Mesothelial cell of epicardium (in vitro differentiated cells): ENCODE data around the gene WBP11. TPM values are rescaled to one million over a fixed set of nuclear protein-coding genes. Genes with fewer than 3 reads are reported as not detected.

Experiments used
- DNase-seq, 2 experiments: peaks; one replicate each; pipeline ENCODE4 v3.0.0; 2021; ENCODE audit warnings: low spot score in 2 of 2; ENCODE audit not compliant: unreplicated experiment in 2 of 2
- H3K27ac Mint-ChIP-seq: 2 replicates; pipeline ENCODE4 v1.8.0; 2021; ENCODE audit warnings: mixed read lengths
- H3K27me3 Mint-ChIP-seq: 2 replicates; pipeline ENCODE4 v1.8.0; 2021; ENCODE audit warnings: low read depth, mixed read lengths
- H3K36me3 Mint-ChIP-seq: 2 replicates; pipeline ENCODE4 v1.8.0; 2021; ENCODE audit warnings: mixed read lengths
- H3K4me1 Mint-ChIP-seq: 2 replicates; pipeline ENCODE4 v1.8.0; 2021; ENCODE audit warnings: mixed read lengths
- H3K4me3 Mint-ChIP-seq: 2 replicates; pipeline ENCODE4 v1.8.0; 2021; ENCODE audit warnings: mild to moderate bottlenecking, moderate library complexity, mixed read lengths
- H3K9me3 Mint-ChIP-seq: 2 replicates; pipeline ENCODE4 v1.8.0; 2021; ENCODE audit warnings: mixed read lengths
- CTCF ChIP-seq: fragments of 200-600 bp; sonication (generic); IDR thresholded peaks from one replicate; pipeline ENCODE4 v1.5.0; 2021; ENCODE audit warnings: antibody characterized with exemption; ENCODE audit not compliant: unreplicated experiment
- total RNA-seq: library from RNA; stranded (reverse); gene quantifications from 3 replicates; pipeline ENCODE4 v1.2.1, GENCODE V29; 2021

Gene WBP11
- total RNA-seq, 1 donor from 2014 or later, result 72.8 TPM

- H3K9me3 Mint-ChIP-seq, result peaks cover under 1% of the 10 kb centered on the region
- H3K4me1 Mint-ChIP-seq, result peaks cover 29% of the 10 kb centered on the region
- TF ChIP-seq CTCF, result no peak
Observed at GRCh38 chr12:14833952-14834351, 30.7 kb upstream of the WBP11 start.

GRCh38 chr12:14833336-14833735 lies 30.1 kb upstream of the WBP11 start:
- no peak for TF ChIP-seq CTCF
- H3K27ac Mint-ChIP-seq, result peak overlapping the region; percentile 44
- no peaks in the 10 kb centered on the region for H3K27me3 Mint-ChIP-seq
- no peaks in the 10 kb centered on the region for H3K36me3 Mint-ChIP-seq
- no peak for DNase-seq
- no peak overlapping the region for H3K4me3 Mint-ChIP-seq
- H3K4me1 Mint-ChIP-seq, result peaks cover 29% of the 10 kb centered on the region
- no peaks in the 10 kb centered on the region for H3K9me3 Mint-ChIP-seq

More at GRCh38 chr12:14833952-14834351, 30.7 kb upstream of the WBP11 start:
- Mint-ChIP-seq H3K27ac (peak overlapping the region; percentile 59), H3K36me3 (peaks cover under 1% of the 10 kb centered on the region), H3K27me3 (no peaks in the 10 kb centered on the region), H3K4me3 (no peak overlapping the region)
- DNase-seq, result no peak

- Mint-ChIP-seq H3K27me3 (no peaks in the 10 kb centered on the region), H3K27ac (no peak overlapping the region), H3K4me3 (no peak overlapping the region), H3K9me3 (no peaks in the 10 kb centered on the region), H3K36me3 (no peaks in the 10 kb centered on the region), H3K4me1 (peaks cover 7% of the 10 kb centered on the region)
- TF ChIP-seq CTCF, result no peak
- no peak for DNase-seq
Observed at GRCh38 chr12:14828892-14829291, 25.6 kb upstream of the WBP11 start.

- Mint-ChIP-seq H3K9me3 (no peaks in the 10 kb centered on the region), H3K27me3 (no peaks in the 10 kb centered on the region), H3K27ac (no peak overlapping the region), H3K4me1 (no peaks in the 10 kb centered on the region), H3K36me3 (no peaks in the 10 kb centered on the region), H3K4me3 (no peak overlapping the region)
- TF ChIP-seq CTCF, result no peak
- no peak for DNase-seq
Observed at GRCh38 chr12:14827043-14827442, 23.8 kb upstream of the WBP11 start.

- no peak for TF ChIP-seq CTCF
Observed at GRCh38 chr12:14826491-14826890, 23.2 kb upstream of the WBP11 start.

GRCh38 chr12:14825256-14825655 lies 22.0 kb upstream of the WBP11 start:
- no peak for DNase-seq
- Mint-ChIP-seq H3K9me3 (no peaks in the 10 kb centered on the region), H3K4me1 (no peaks in the 10 kb centered on the region), H3K36me3 (no peaks in the 10 kb centered on the region), H3K27me3 (no peaks in the 10 kb centered on the region), H3K4me3 (no peak overlapping the region), H3K27ac (no peak overlapping the region)
- TF ChIP-seq CTCF, result no peak

More at GRCh38 chr12:14826491-14826890, 23.2 kb upstream of the WBP11 start:
- no peaks in the 10 kb centered on the region for H3K27me3 Mint-ChIP-seq
- H3K27ac Mint-ChIP-seq, result no peak overlapping the region
- no peaks in the 10 kb centered on the region for H3K9me3 Mint-ChIP-seq
- no peaks in the 10 kb centered on the region for H3K4me1 Mint-ChIP-seq
- no peaks in the 10 kb centered on the region for H3K36me3 Mint-ChIP-seq
- no peak for DNase-seq
- no peak overlapping the region for H3K4me3 Mint-ChIP-seq
